HepG2 (cell line): Measurements from ENCODE around the gene AK2. TPM values are rescaled to one million over a fixed set of nuclear protein-coding genes. Genes with fewer than 3 reads are reported as not detected.

Experiments used
- CCAR2 ChIP-seq: fragments of 200-400 bp; formaldehyde crosslinking; optimal IDR thresholded peaks from 2 replicates; pipeline ENCODE3; 2018; ENCODE audit warnings: low read depth, mild to moderate bottlenecking, low read length, moderate library complexity
- FOXO1 ChIP-seq: sonication (generic); formaldehyde crosslinking; IDR thresholded peaks from 2 replicates; pipeline ENCODE4 v1.4.0; 2020; ENCODE audit warnings: missing genetic modification reagents
- KDM1A ChIP-seq: IDR thresholded peaks from 2 replicates; pipeline ENCODE4 v1.6.1; 2016; ENCODE audit warnings: missing compliant biosample characterization
- KLF6 ChIP-seq: IDR thresholded peaks from 2 replicates; pipeline ENCODE4 v1.8.0; 2016; ENCODE audit warnings: missing biosample characterization, missing genetic modification reagents
- MEIS1 ChIP-seq: sonication (generic); formaldehyde crosslinking; IDR thresholded peaks from 2 replicates; pipeline ENCODE4 v1.9.0; 2021; ENCODE audit warnings: mild to moderate bottlenecking, missing genetic modification reagents, moderate library complexity, borderline replicate concordance
- NCOA2 ChIP-seq: sonication (generic); formaldehyde crosslinking; IDR thresholded peaks from 2 replicates; pipeline ENCODE4 v1.8.0; 2022; ENCODE audit warnings: inconsistent platforms
- NFE2L1 ChIP-seq: sonication (generic); formaldehyde crosslinking; IDR thresholded peaks from 2 replicates; pipeline ENCODE4 v1.4.0; 2020; ENCODE audit warnings: missing genetic modification reagents, mild to moderate bottlenecking, borderline replicate concordance
- PPARG ChIP-seq: conservative IDR thresholded peaks from 2 replicates; pipeline ENCODE4 v1.6.1; 2016; ENCODE audit warnings: missing biosample characterization, missing genetic modification reagents
- SMYD3 ChIP-seq: sonication (generic); formaldehyde crosslinking; IDR thresholded peaks from 2 replicates; pipeline ENCODE4 v1.8.1; 2023; ENCODE audit warnings: mild to moderate bottlenecking, missing genetic modification reagents
- SP2 ChIP-seq: sonication (generic); formaldehyde crosslinking; IDR thresholded peaks from 2 replicates; pipeline ENCODE4 v1.5.1; 2020; ENCODE audit warnings: mild to moderate bottlenecking, missing genetic modification reagents
- SRF ChIP-seq: IDR thresholded peaks from 2 replicates; pipeline ENCODE4 v1.6.1; 2011; ENCODE audit warnings: mild to moderate bottlenecking, low read depth, low read length, moderate library complexity
- SYNCRIP ChIP-seq: fragments of 200-400 bp; formaldehyde crosslinking; IDR thresholded peaks from 2 replicates; pipeline ENCODE4 v1.6.1; 2018; ENCODE audit warnings: mild to moderate bottlenecking, low read depth, low read length; ENCODE audit not compliant: insufficient read depth
- TBL1XR1 ChIP-seq: fragments of 150-350 bp; IDR thresholded peaks from 2 replicates; pipeline ENCODE4 v1.6.1; 2014; ENCODE audit warnings: borderline replicate concordance, low read length; ENCODE audit not compliant: partially characterized antibody
- THAP11 ChIP-seq: IDR thresholded peaks from 2 replicates; pipeline ENCODE4 v1.6.1; 2016; ENCODE audit warnings: missing biosample characterization, missing genetic modification reagents
- TRIM24 ChIP-seq: sonication (generic); formaldehyde crosslinking; IDR thresholded peaks from 2 replicates; pipeline ENCODE4 v1.8.0; 2022; ENCODE audit warnings: mild to moderate bottlenecking, missing genetic modification reagents
- ZFYVE20 ChIP-seq: sonication (generic); formaldehyde crosslinking; IDR thresholded peaks from 2 replicates; pipeline ENCODE4 v1.8.0; 2023; ENCODE audit warnings: low read depth, mild to moderate bottlenecking, moderate library complexity, missing genetic modification reagents, borderline replicate concordance
- ZNF121 ChIP-seq: sonication (generic); formaldehyde crosslinking; IDR thresholded peaks from 2 replicates; pipeline ENCODE4 v1.5.0; 2020; ENCODE audit warnings: mild to moderate bottlenecking, missing genetic modification reagents
- ZNF441 ChIP-seq: sonication (generic); formaldehyde crosslinking; IDR thresholded peaks from 2 replicates; pipeline ENCODE4 v1.7.0; 2021; ENCODE audit warnings: missing genetic modification reagents, borderline replicate concordance
- ZNF451 ChIP-seq: sonication (generic); formaldehyde crosslinking; IDR thresholded peaks from 2 replicates; pipeline ENCODE4 v1.5.0; 2020; ENCODE audit warnings: mild to moderate bottlenecking, missing genetic modification reagents
- ZNF720 ChIP-seq: sonication (generic); formaldehyde crosslinking; IDR thresholded peaks from 2 replicates; pipeline ENCODE4 v1.4.0; 2020; ENCODE audit warnings: missing genetic modification reagents
- polyA plus RNA-seq, 8 experiments: library from polyadenylated mRNA; depleted of rRNA in 3 of 8; stranded (reverse) in 7 of 8; unstranded in 1 of 8; fragments of >200 nt; fragmentation: Illumina TruSeq in 4 of 8; extraction: Trizol in 4 of 8; gene quantifications; 2 replicates each; pipeline versions ENCODE4 v1.2.1 to v1.2.3, GENCODE V29; 2011 to 2016; ENCODE audit warnings: low read depth in 4 of 8, missing spikeins in 1 of 8, mixed read lengths in 1 of 8; ENCODE audit not compliant: insufficient read depth in 1 of 8
- total RNA-seq, 5 experiments: library from RNA; depleted of rRNA; stranded (reverse); fragments of >200 nt; fragmentation: Illumina TruSeq; extraction: Trizol; gene quantifications; 2 replicates each; pipeline ENCODE4 v1.2.3, GENCODE V29; 2016; ENCODE audit warnings: low read depth in 1 of 5
- TF ChIP-seq, protein P1 (sequence below): sonication (generic); formaldehyde crosslinking; IDR thresholded peaks from 2 replicates; pipeline ENCODE4 v1.5.0; 2020; ENCODE audit warnings: mild to moderate bottlenecking, missing genetic modification reagents, borderline replicate concordance
- TF ChIP-seq, protein P2 (sequence below): sonication (generic); formaldehyde crosslinking; IDR thresholded peaks from 2 replicates; pipeline ENCODE4 v1.4.0; 2020; ENCODE audit warnings: missing genetic modification reagents, borderline replicate concordance

Gene AK2
- total and polyA plus RNA-seq, 2 of the 13 experiments (the other 11 are each of a cell fraction or from before 2014, with no cell fraction given): 170 to 188 TPM

DNA sequence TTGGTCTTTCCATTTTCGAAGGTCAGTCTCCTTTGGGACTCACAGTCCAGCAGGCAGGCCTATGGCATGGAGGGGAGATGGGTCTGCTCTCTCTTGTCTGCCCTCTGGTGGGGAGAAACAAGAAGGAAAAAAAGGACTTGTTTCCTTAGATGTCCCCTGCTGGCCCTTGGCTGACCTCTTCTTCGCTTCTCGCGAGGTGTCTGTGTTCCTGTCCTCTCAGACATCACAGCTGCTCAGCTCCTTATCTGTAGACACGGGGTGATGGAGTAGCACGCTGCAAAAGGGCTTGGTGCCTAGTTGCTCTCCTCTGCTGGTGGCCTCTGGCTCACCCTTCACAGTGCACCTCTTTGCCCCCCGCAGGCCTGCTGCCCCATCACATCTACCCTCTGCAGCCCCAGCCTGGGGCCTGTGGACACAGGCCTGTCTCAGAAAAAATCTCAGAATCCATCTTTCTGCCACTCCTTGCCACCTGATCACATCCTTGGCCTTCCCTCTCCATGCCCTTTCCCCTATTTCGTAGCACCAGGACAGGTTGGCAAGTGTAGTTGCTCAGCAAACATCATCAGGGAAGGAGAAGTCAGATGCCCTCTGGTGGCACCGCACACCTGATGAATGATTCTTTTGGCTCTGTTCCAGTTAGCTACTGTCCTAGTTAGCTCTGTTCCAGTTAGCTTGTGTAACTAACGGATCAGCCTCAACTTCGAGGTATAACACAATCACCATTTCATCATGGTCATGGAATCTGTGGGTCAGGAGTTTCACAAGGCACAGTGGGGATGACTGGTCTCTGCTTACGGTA lies 18.7 kb upstream of the AK2 start (continued):
- TF ChIP-seq TBL1XR1: no peak
- TF ChIP-seq NFE2L1 (CRISPR knock-in tag): no peak
- no peak for TF ChIP-seq SMYD3 (CRISPR knock-in tag)
- TF ChIP-seq ZNF720 (CRISPR knock-in tag): no peak
- peak; percentile 67; the same call in 1 of the 2 replicates for TF ChIP-seq KDM1A (CRISPR knock-in tag)
- TF ChIP-seq TRIM24: no peak
- no peak for TF ChIP-seq NCOA2 (CRISPR knock-in tag)
- no peak for TF ChIP-seq SRF
- 0 out of 2 replicates have a peak, but pooled peaks have one; percentile 28 for TF ChIP-seq FOXO1
- TF ChIP-seq ZFYVE20 (CRISPR knock-in tag): no peak
- TF ChIP-seq SYNCRIP: no peak
- TF ChIP-seq SP2 (CRISPR knock-in tag): no peak
- no peak for TF ChIP-seq ZNF451 (CRISPR knock-in tag)
- TF ChIP-seq, protein P1, sequence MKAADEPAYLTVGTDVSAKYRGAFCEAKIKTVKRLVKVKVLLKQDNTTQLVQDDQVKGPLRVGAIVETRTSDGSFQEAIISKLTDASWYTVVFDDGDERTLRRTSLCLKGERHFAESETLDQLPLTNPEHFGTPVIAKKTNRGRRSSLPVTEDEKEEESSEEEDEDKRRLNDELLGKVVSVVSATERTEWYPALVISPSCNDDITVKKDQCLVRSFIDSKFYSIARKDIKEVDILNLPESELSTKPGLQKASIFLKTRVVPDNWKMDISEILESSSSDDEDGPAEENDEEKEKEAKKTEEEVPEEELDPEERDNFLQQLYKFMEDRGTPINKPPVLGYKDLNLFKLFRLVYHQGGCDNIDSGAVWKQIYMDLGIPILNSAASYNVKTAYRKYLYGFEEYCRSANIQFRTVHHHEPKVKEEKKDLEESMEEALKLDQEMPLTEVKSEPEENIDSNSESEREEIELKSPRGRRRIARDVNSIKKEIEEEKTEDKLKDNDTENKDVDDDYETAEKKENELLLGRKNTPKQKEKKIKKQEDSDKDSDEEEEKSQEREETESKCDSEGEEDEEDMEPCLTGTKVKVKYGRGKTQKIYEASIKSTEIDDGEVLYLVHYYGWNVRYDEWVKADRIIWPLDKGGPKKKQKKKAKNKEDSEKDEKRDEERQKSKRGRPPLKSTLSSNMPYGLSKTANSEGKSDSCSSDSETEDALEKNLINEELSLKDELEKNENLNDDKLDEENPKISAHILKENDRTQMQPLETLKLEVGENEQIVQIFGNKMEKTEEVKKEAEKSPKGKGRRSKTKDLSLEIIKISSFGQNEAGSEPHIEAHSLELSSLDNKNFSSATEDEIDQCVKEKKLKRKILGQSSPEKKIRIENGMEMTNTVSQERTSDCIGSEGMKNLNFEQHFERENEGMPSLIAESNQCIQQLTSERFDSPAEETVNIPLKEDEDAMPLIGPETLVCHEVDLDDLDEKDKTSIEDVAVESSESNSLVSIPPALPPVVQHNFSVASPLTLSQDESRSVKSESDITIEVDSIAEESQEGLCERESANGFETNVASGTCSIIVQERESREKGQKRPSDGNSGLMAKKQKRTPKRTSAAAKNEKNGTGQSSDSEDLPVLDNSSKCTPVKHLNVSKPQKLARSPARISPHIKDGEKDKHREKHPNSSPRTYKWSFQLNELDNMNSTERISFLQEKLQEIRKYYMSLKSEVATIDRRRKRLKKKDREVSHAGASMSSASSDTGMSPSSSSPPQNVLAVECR: no peak; the same call in 1 of the 2 replicates
- TF ChIP-seq PPARG (CRISPR knock-in tag): no peak
- peak; percentile 9; the same call in 1 of the 2 replicates for TF ChIP-seq THAP11 (CRISPR knock-in tag)
- TF ChIP-seq ZNF121 (CRISPR knock-in tag): 0 out of 2 replicates have a peak, but pooled peaks have one; percentile 19
- no peak for TF ChIP-seq ZNF441 (CRISPR knock-in tag)
- TF ChIP-seq CCAR2: no peak
- TF ChIP-seq, protein P2, sequence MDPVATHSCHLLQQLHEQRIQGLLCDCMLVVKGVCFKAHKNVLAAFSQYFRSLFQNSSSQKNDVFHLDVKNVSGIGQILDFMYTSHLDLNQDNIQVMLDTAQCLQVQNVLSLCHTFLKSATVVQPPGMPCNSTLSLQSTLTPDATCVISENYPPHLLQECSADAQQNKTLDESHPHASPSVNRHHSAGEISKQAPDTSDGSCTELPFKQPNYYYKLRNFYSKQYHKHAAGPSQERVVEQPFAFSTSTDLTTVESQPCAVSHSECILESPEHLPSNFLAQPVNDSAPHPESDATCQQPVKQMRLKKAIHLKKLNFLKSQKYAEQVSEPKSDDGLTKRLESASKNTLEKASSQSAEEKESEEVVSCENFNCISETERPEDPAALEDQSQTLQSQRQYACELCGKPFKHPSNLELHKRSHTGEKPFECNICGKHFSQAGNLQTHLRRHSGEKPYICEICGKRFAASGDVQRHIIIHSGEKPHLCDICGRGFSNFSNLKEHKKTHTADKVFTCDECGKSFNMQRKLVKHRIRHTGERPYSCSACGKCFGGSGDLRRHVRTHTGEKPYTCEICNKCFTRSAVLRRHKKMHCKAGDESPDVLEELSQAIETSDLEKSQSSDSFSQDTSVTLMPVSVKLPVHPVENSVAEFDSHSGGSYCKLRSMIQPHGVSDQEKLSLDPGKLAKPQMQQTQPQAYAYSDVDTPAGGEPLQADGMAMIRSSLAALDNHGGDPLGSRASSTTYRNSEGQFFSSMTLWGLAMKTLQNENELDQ (CRISPR knock-in tag): no peak
- no peak for TF ChIP-seq MEIS1 (CRISPR knock-in tag)
- 0 out of 2 replicates have a peak, but pooled peaks have one; percentile 17 for TF ChIP-seq KLF6 (CRISPR knock-in tag)
